Upper lobe of right lung (tissue), 1 donor: ENCODE results near the gene CERKL. TPM values are rescaled to one million over a fixed set of nuclear protein-coding genes. Genes with fewer than 3 reads are reported as not detected.

ENCODE experiments used
- ATAC-seq: fragments of 200-7000 bp; cut with Tn5 transposase; one replicate; pipeline ENCODE4 v1.9.1; 2020; ENCODE audit warnings: mild to moderate bottlenecking, moderate library complexity
- DNase-seq: peaks from one replicate; pipeline ENCODE4 v3.0.0-alpha.2; 2020
- H3K27ac ChIP-seq: fragments of 200-600 bp; one replicate; pipeline ENCODE4 v1.8.0; 2022
- H3K27me3 ChIP-seq: fragments of 200-600 bp; one replicate; pipeline ENCODE4 v1.8.0; 2022; ENCODE audit warnings: mild to moderate bottlenecking
- H3K36me3 ChIP-seq: fragments of 200-600 bp; one replicate; pipeline ENCODE4 v1.8.0; 2022
- H3K4me1 ChIP-seq: fragments of 200-600 bp; one replicate; pipeline ENCODE4 v1.8.0; 2022
- H3K4me3 ChIP-seq: fragments of 200-600 bp; one replicate; pipeline ENCODE4 v1.8.0; 2022; ENCODE audit warnings: mild to moderate bottlenecking
- H3K9me3 ChIP-seq: fragments of 200-600 bp; one replicate; pipeline ENCODE4 v1.8.0; 2022
- CTCF ChIP-seq: fragments of 200-600 bp; IDR thresholded peaks from one replicate; pipeline ENCODE4 v1.8.0; 2022; ENCODE audit warnings: antibody characterized with exemption
- intact Hi-C: fragments of 100-400 bp; cut with DNase I; formaldehyde crosslinking; loops from one replicate; pipeline ENCODE4 v1.11.0; 2022
- total RNA-seq: library from RNA; stranded (reverse); fragmentation: NEBNext Ultra II Directional; extraction: Animal tissue kit (Norgen Biotek cat#: 25700); gene quantifications from one replicate; pipeline ENCODE4 v1.2.1, GENCODE V29; 2021
- donor health status: DM: no; HTN: yes; CAD: no; lungs with severe emphysema.

Gene CERKL
- total RNA-seq, 1 donor from 2014 or later = 0.29 TPM

DNA sequence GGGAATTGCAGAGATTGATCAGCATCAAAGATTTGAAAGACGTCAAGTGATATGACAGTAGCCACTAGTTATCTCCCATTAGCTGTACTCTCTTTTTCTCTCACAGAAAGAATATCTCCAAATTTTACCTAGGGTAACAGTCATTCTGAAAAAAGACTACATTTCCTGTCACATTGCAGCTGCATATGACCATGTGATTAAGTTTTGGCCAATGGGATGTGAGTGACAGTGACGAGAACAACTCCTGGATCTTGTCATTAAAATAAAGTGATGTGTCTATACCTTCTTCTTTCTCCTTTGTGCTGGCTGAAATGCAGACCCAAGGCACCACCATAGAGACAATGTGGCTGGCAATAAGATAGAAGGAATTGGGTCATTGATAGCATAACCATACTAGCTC is 34.0 kb upstream of the CERKL start:
- no peaks in the 10 kb centered on the region for H3K4me1 ChIP-seq
- DNase-seq (no peak), ATAC-seq (no peak)
- no peaks in the 10 kb centered on the region for H3K9me3 ChIP-seq
- no peak overlapping the region for H3K4me3 ChIP-seq
- no peak for TF ChIP-seq CTCF
- peaks cover 15% of the 10 kb centered on the region for H3K27me3 ChIP-seq
- H3K36me3 ChIP-seq = no peaks in the 10 kb centered on the region
- no peak overlapping the region for H3K27ac ChIP-seq
- intact Hi-C loops = no loop called here

- Histone ChIP-seq H3K36me3 (no peaks in the 10 kb centered on the region), H3K27me3 (peaks cover 54% of the 10 kb centered on the region), H3K9me3 (no peaks in the 10 kb centered on the region), H3K27ac (no peak overlapping the region), H3K4me3 (no peak overlapping the region), H3K4me1 (no peaks in the 10 kb centered on the region)
- no peak for TF ChIP-seq CTCF
- intact Hi-C loops = no loop called here
- ATAC-seq = no peak
- no peak for DNase-seq
These were observed 29.8 kb upstream of the CERKL start for GRCh38 chr2:181686576-181687185.

- TF ChIP-seq CTCF = no peak
- ATAC-seq (peak; percentile 38), DNase-seq (no peak)
- intact Hi-C loops = no loop called here
- no peak overlapping the region for H3K4me3 ChIP-seq
- no peak overlapping the region for H3K27ac ChIP-seq
- H3K36me3 ChIP-seq = no peaks in the 10 kb centered on the region
- peaks cover 69% of the 10 kb centered on the region for H3K27me3 ChIP-seq
- no peaks in the 10 kb centered on the region for H3K9me3 ChIP-seq
- H3K4me1 ChIP-seq = peaks cover 6% of the 10 kb centered on the region
These were observed 28.3 kb upstream of the CERKL start for GRCh38 chr2:181685150-181685688.

GRCh38 chr2:181684454-181685149 is 27.7 kb upstream of the CERKL start:
- TF ChIP-seq CTCF = no peak

DNA sequence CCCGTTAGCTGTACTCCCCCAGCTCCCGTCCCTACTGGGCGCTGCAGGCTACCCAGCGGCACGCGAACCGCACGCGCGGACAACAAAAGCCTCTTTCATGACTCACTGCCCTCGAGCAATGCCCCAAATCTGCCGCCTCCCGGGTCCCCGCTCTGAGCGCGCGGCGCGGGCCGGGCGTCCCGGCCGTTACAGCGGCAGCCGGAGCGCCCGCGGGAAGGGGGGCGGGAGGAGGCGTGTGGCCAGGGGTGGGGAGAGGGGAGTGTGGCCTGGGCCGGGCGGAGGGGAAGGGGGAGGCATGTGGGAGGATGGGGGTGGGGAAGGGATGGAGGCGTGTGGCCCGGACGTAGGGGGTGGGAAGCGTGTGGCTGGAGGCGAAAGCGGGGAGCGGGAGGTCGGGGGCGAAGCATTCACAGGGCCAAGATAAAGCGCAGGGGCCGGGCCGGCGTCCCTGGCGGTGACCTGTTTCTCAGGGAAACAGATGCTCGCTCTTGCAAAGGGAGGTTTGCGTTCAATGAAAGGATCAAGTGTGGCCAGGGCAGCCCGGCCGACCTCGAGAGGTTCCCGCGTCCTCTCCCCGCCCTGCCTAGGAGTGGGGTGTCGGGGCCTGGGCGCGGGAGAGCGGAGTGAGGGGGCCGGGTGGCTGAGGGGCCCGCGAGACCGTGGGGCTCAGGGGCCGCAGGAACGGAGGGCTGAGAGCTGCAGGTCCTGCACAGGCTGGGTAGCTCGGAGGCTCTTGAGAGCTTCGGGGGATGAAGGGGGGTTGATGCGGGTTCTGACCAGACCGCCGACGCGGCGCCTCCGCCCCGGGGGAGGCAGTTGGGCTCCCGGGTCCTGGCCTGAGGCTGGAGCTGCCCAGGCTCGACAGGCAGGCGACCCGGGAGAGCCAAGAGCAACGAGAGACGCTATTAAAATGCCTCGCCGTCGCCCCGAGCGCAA is 26.9 kb upstream of the CERKL start:
- intact Hi-C loops = no loop called here
- DNase-seq (no peak), ATAC-seq (peak; percentile 15)
- TF ChIP-seq CTCF = no peak
- Histone ChIP-seq H3K9me3 (no peaks in the 10 kb centered on the region), H3K4me1 (peaks cover 6% of the 10 kb centered on the region), H3K4me3 (no peak overlapping the region), H3K27me3 (peaks cover 83% of the 10 kb centered on the region), H3K27ac (no peak overlapping the region), H3K36me3 (no peaks in the 10 kb centered on the region)

More at GRCh38 chr2:181684454-181685149, 27.7 kb upstream of the CERKL start:
- Histone ChIP-seq H3K4me1 (peaks cover 6% of the 10 kb centered on the region), H3K36me3 (no peaks in the 10 kb centered on the region), H3K9me3 (no peaks in the 10 kb centered on the region), H3K27me3 (peaks cover 75% of the 10 kb centered on the region), H3K4me3 (no peak overlapping the region), H3K27ac (no peak overlapping the region)
- ATAC-seq (no peak), DNase-seq (no peak)
- intact Hi-C loops = no loop called here
